GM12878 (cell line): ENCODE results near the gene TPRX1. TPM values are rescaled to one million over a fixed set of nuclear protein-coding genes. Genes with fewer than 3 reads are reported as not detected.

Experiments
- ATAC-seq: fragments of 200-7000 bp; cut with Tn5 transposase; 3 replicates; pipeline ENCODE4 v1.9.1; 2020; ENCODE audit warnings: mild to moderate bottlenecking, moderate library complexity
- BruUV-seq: library from RNA; stranded (reverse); fragments of 400-500 nt; replicated peaks from 2 replicates; lab custom pipeline; 2021; lab: Mats Ljungman, UMichigan
- CTCF ChIA-PET: fragments of 300-600 bp; sonication (Branson Sonifier 250); formaldehyde crosslinking; extraction: SDS; loops from one replicate; lab custom pipeline; 2021; ENCODE audit warnings: inconsistent platforms; lab: Yijun Ruan, JAX
- POLR2A ChIA-PET: fragments of 350-600 bp; formaldehyde crosslinking; extraction: SDS; loops from one replicate; lab custom pipeline; 2021; ENCODE audit warnings: inconsistent platforms; lab: Charles Lee
- RAD21 ChIA-PET: fragments of 300-600 bp; sonication (Branson Sonifier 250); formaldehyde crosslinking; loops from one replicate; lab custom pipeline; 2023; ENCODE audit warnings: antibody characterized with exemption; ENCODE audit not compliant: unreplicated experiment; lab: Charles Lee
- SMC1A ChIA-PET: fragments of 300-600 bp; sonication (Branson Sonifier 250); formaldehyde crosslinking; loops from one replicate; lab custom pipeline; 2023; ENCODE audit not compliant: unreplicated experiment, uncharacterized antibody; lab: Charles Lee
- DNase-seq: peaks from one replicate; pipeline ENCODE4 v3.0.0-alpha.2; 2011; ENCODE audit warnings: low read depth, low spot score
- FAIRE-seq: peaks from 3 replicates; lab custom pipeline; 2011; peaks lifted over from hg19 to GRCh38; lab: Jason Lieb, UNC
- H2AFZ ChIP-seq: 2 replicates; pipeline ENCODE4 v1.6.0; 2011; ENCODE audit warnings: low read depth, low read length, control low read depth; ENCODE audit not compliant: control insufficient read depth
- H3K27ac ChIP-seq: 2 replicates; pipeline ENCODE4 v1.5.1; 2011; ENCODE audit warnings: control low read depth; ENCODE audit not compliant: control insufficient read depth, insufficient read depth
- H3K27me3 ChIP-seq, 2 experiments: replicated peaks in 1 of 2; 2 replicates each; pipeline versions ENCODE4 v1.6.0 to v1.6.1; 2011; ENCODE audit warnings: low read length in 1 of 2; ENCODE audit not compliant: control insufficient read depth in 2 of 2, insufficient read depth in 2 of 2
- H3K36me3 ChIP-seq, 2 experiments: 2 replicates each; pipeline ENCODE4 v1.5.1; 2011; ENCODE audit warnings: low read length in 1 of 2; ENCODE audit not compliant: control insufficient read depth in 2 of 2, insufficient read depth in 2 of 2
- H3K4me1 ChIP-seq: 2 replicates; pipeline ENCODE4 v1.6.1; 2011; ENCODE audit warnings: mild to moderate bottlenecking, low read length, moderate library complexity, mixed read lengths; ENCODE audit not compliant: control insufficient read depth, insufficient read depth
- H3K4me2 ChIP-seq: 2 replicates; pipeline ENCODE4 v1.6.0; 2011; ENCODE audit warnings: control low read depth; ENCODE audit not compliant: control insufficient read depth, insufficient read depth
- H3K4me3 ChIP-seq: fragments of 200-600 bp; sonication (generic); 2 replicates; pipeline ENCODE4 v1.5.1; 2016
- H3K79me2 ChIP-seq: 2 replicates; pipeline ENCODE4 v1.6.0; 2011; ENCODE audit warnings: low read length; ENCODE audit not compliant: control insufficient read depth, insufficient read depth
- H3K9ac ChIP-seq: 2 replicates; pipeline ENCODE4 v1.8.0; 2011; ENCODE audit warnings: low read length, control low read depth, mixed read lengths; ENCODE audit not compliant: control insufficient read depth, insufficient read depth
- H3K9me3 ChIP-seq: replicated peaks from 3 replicates; pipeline ENCODE4 v1.5.1; 2011; ENCODE audit warnings: mild to moderate bottlenecking, low read length; ENCODE audit not compliant: control insufficient read depth, insufficient read depth
- H4K20me1 ChIP-seq: 2 replicates; pipeline ENCODE4 v1.6.0; 2011; ENCODE audit not compliant: control insufficient read depth, insufficient read depth
- ASH2L ChIP-seq: fragments of 300-600, 200-600 bp; sonication (generic); IDR thresholded peaks from 2 replicates; pipeline ENCODE4 v1.6.1; 2017; ENCODE audit warnings: low read depth, mild to moderate bottlenecking, borderline replicate concordance
- ATF3 ChIP-seq: IDR thresholded peaks from 2 replicates; pipeline ENCODE4 v1.6.1; 2011; ENCODE audit warnings: low read depth, mild to moderate bottlenecking, low read length, moderate library complexity, borderline replicate concordance; ENCODE audit errors: extremely low read depth
- BHLHE40 ChIP-seq, 2 experiments: fragments of 450-650 bp in 1 of 2; IDR thresholded peaks; 2 replicates each; pipeline ENCODE4 v1.6.1; 2011 to 2017; ENCODE audit warnings: low read depth in 2 of 2, borderline replicate concordance in 1 of 2, improper control_type of control experiment in 1 of 2, low read length in 1 of 2, mild to moderate bottlenecking in 1 of 2
- BRCA1 ChIP-seq: IDR thresholded peaks from 2 replicates; pipeline ENCODE4 v1.6.1; 2011; ENCODE audit warnings: low read depth, low read length, improper control_type of control experiment
- FOS ChIP-seq: IDR thresholded peaks from 3 replicates; pipeline ENCODE4 v1.6.1; 2011; ENCODE audit warnings: borderline replicate concordance; ENCODE audit not compliant: insufficient read length; ENCODE audit errors: extremely low read depth
- GABPA ChIP-seq: IDR thresholded peaks from 2 replicates; pipeline ENCODE4 v1.6.1; 2014; ENCODE audit warnings: antibody characterized with exemption, low read depth, mild to moderate bottlenecking, inconsistent platforms
- GATAD2B ChIP-seq: fragments of 450-650 bp; conservative IDR thresholded peaks from 2 replicates; pipeline ENCODE4 v1.6.1; 2017; ENCODE audit warnings: low read depth, mild to moderate bottlenecking, moderate library complexity
- IRF3 ChIP-seq: fragments of 450-650 bp; IDR thresholded peaks from 2 replicates; pipeline ENCODE4 v1.6.1; 2014; ENCODE audit warnings: mild to moderate bottlenecking
- MEF2A ChIP-seq: IDR thresholded peaks from 2 replicates; pipeline ENCODE4 v1.6.1; 2011; ENCODE audit warnings: low read depth, mild to moderate bottlenecking, low read length, moderate library complexity; ENCODE audit not compliant: insufficient read depth
- NKRF ChIP-seq: fragments of 450-650 bp; conservative IDR thresholded peaks from 2 replicates; pipeline ENCODE4 v1.6.1; 2017; ENCODE audit warnings: mild to moderate bottlenecking, moderate library complexity
- PML ChIP-seq: IDR thresholded peaks from 2 replicates; pipeline ENCODE4 v1.6.1; 2012; ENCODE audit warnings: low read length, inconsistent platforms
- RBBP5 ChIP-seq: fragments of 200-600 bp; sonication (generic); conservative IDR thresholded peaks from 2 replicates; pipeline ENCODE4 v1.6.1; 2016
- RFX5 ChIP-seq: IDR thresholded peaks from 2 replicates; pipeline ENCODE4 v1.6.1; 2011; ENCODE audit warnings: low read depth, low read length, improper control_type of control experiment
- TCF3 ChIP-seq: IDR thresholded peaks from 2 replicates; pipeline ENCODE4 v1.6.1; 2012; ENCODE audit warnings: low read depth, mild to moderate bottlenecking, low read length, borderline replicate concordance; ENCODE audit not compliant: insufficient read depth
- ZBED1 ChIP-seq: IDR thresholded peaks from 2 replicates; pipeline ENCODE4 v1.6.1; 2016; ENCODE audit warnings: borderline replicate concordance
- ZSCAN29 ChIP-seq: fragments of 450-650 bp; IDR thresholded peaks from 2 replicates; pipeline ENCODE4 v1.6.1; 2017; ENCODE audit warnings: mild to moderate bottlenecking, moderate library complexity
- WGBS: methylation state at CpG from one replicate; pipeline ENCODE4 v1.1.6; 2016; ENCODE audit warnings: low lambda C conversion rate; ENCODE audit not compliant: insufficient replicate concordance, insufficient coverage; ENCODE audit errors: missing lambda C conversion rate; 5-methylcytosine and 5-hydroxymethylcytosine counted together
- in situ Hi-C: fragments of 300-500 bp; cut with MboI; formaldehyde crosslinking; loops from 9 replicates; pipeline ENCODE4 v1.14.3; 2018; ENCODE audit warnings: mixed read lengths
- intact Hi-C: fragments of 100-400 bp; cut with micrococcal nuclease; formaldehyde crosslinking; loops from one replicate; pipeline ENCODE4 v1.14.2; 2022; ENCODE audit not compliant: unreplicated experiment
- polyA plus RNA-seq, 11 experiments: library from polyadenylated mRNA; depleted of rRNA in 4 of 11; unstranded in 6 of 11; stranded (reverse) in 5 of 11; fragments of >200 nt; fragmentation: Nextera tagmentation in 4 of 11; fragmentation: Illumina TruSeq in 1 of 11; extraction: Ambion mirVana in 4 of 11; extraction: Trizol in 1 of 11; gene quantifications; 1 replicate in 1 of 11; 2 replicates in 10 of 11; pipeline versions ENCODE4 v1.2.1 to v1.2.3, GENCODE V29; 2011 to 2016; ENCODE audit warnings: inconsistent platforms in 2 of 11, missing spikeins in 2 of 11, low read depth in 1 of 11
- total RNA-seq, 4 experiments: library from RNA; depleted of rRNA in 3 of 4; stranded (reverse); fragments of >200 nt in 3 of 4; fragmentation: Illumina TruSeq in 1 of 4; extraction: Trizol in 1 of 4; gene quantifications; 2 replicates each; pipeline versions ENCODE4 v1.2.1 to v1.2.3, GENCODE V29; 2013 to 2021

Gene TPRX1
- total and polyA plus RNA-seq, 10 of the 15 experiments (the other 5 are each of a cell fraction or from before 2014, with no cell fraction given), result not detected

GRCh38 chr19:47786566-47786965 is 17.8 kb downstream of the TPRX1 start (continued):
- no peak for TF ChIP-seq GABPA

GRCh38 chr19:47781590-47782262 is 22.6 kb downstream of the TPRX1 start:
- no peak for ATAC-seq
- Histone ChIP-seq H3K4me1 (peaks cover 6% of the 10 kb centered on the region), H3K79me2 (peaks cover 18% of the 10 kb centered on the region), H3K27ac (no peak overlapping the region), H3K36me3 (no peaks in the 10 kb centered on the region; a peak in 1 of 4 replicates), H3K4me2 (no peak overlapping the region), H3K27me3 (no peaks in the 10 kb centered on the region), H3K9ac (no peak overlapping the region), H3K4me3 (no peak overlapping the region), H3K9me3 (no peaks in the 10 kb centered on the region), H2AFZ (no peak overlapping the region), H4K20me1 (no peaks in the 10 kb centered on the region)
- CTCF ChIA-PET, result interaction anchor here (0.5 to 1.4 kb wide), 4 partner anchors 9 to 488 kb away, joined by 3 read pairs; no protein-coding TSS in a partner anchor
- FAIRE-seq, result no peak
- intact Hi-C loops (no loop called here), in situ Hi-C loops (no loop called here)
- SMC1A ChIA-PET, result no interaction called here
- RAD21 ChIA-PET, result no interaction called here
- no TSS peak for BruUV-seq
- no peak for DNase-seq
- 93% methylated on average over 9 of the region's 9 CpGs for WGBS
- TF ChIP-seq IRF3 (no peak), ZSCAN29 (no peak), BHLHE40 (IDR thresholded peaks at IDR 0.05; ENCODE audit: borderline replicate concordance in 1 of 2, low read depth in 2 of 2, low read length in 1 of 2) (no peak), TCF3 (no peak), GATAD2B (no peak), BRCA1 (no peak), NKRF (no peak), MEF2A (no peak), FOS (no peak), RBBP5 (no peak), ASH2L (no peak), ATF3 (no peak), RFX5 (no peak), ZBED1 (no peak), PML (no peak)
- POLR2A ChIA-PET, result no interaction called here
